Smooth muscle cell (in vitro differentiated cells): ENCODE results near the gene RPTOR. TPM values are rescaled to one million over a fixed set of nuclear protein-coding genes. Genes with fewer than 3 reads are reported as not detected.

Experiments
- DNase-seq: peaks from one replicate; lab custom pipeline; 2025; ENCODE audit not compliant: unreplicated experiment; lab: John Stamatoyannopoulos, UW
- H2AFZ ChIP-seq: fragments of 200-600 bp; sonication (generic); 2 replicates; pipeline ENCODE4 v1.6.0; 2016; ENCODE audit warnings: antibody characterized with exemption, low read depth, mild to moderate bottlenecking
- H3F3A ChIP-seq: fragments of 200-600 bp; sonication (generic); 2 replicates; pipeline ENCODE4 v1.6.0; 2017; ENCODE audit warnings: antibody characterized with exemption, low read depth
- H3K27ac ChIP-seq: fragments of 200-600 bp; sonication (generic); 2 replicates; pipeline ENCODE4 v1.5.1; 2016; ENCODE audit warnings: low read depth, mild to moderate bottlenecking
- H3K27me3 ChIP-seq: fragments of 200-600 bp; sonication (generic); 2 replicates; pipeline ENCODE4 v1.6.1; 2016; ENCODE audit warnings: low read depth, mild to moderate bottlenecking
- H3K36me3 ChIP-seq: fragments of 200-600 bp; sonication (generic); 2 replicates; pipeline ENCODE4 v1.5.1; 2016; ENCODE audit warnings: low read depth
- H3K4me1 ChIP-seq: fragments of 200-600 bp; sonication (generic); 2 replicates; pipeline ENCODE4 v1.5.1; 2016; ENCODE audit warnings: low read depth
- H3K4me2 ChIP-seq: fragments of 200-600 bp; sonication (generic); 2 replicates; pipeline ENCODE4 v1.6.0; 2016; ENCODE audit warnings: mild to moderate bottlenecking
- H3K4me3 ChIP-seq: fragments of 200-600 bp; sonication (generic); 2 replicates; pipeline ENCODE4 v1.5.1; 2016; ENCODE audit warnings: mild to moderate bottlenecking
- H3K79me2 ChIP-seq: fragments of 200-600 bp; sonication (generic); 2 replicates; pipeline ENCODE4 v1.6.0; 2016; ENCODE audit warnings: low read depth, mild to moderate bottlenecking
- H3K9ac ChIP-seq: fragments of 200-600 bp; sonication (generic); 2 replicates; pipeline ENCODE4 v1.6.0; 2016; ENCODE audit warnings: low read depth
- H3K9me3 ChIP-seq: fragments of 200-600 bp; sonication (generic); replicated peaks from 2 replicates; pipeline ENCODE4 v1.5.1; 2016; ENCODE audit warnings: low read depth
- H4K20me1 ChIP-seq: fragments of 200-600 bp; sonication (generic); 2 replicates; pipeline ENCODE4 v1.6.0; 2016; ENCODE audit warnings: low read depth
- CTCF ChIP-seq: fragments of 200-600 bp; sonication (generic); IDR thresholded peaks from 2 replicates; pipeline ENCODE4 v1.5.1; 2017; ENCODE audit warnings: borderline replicate concordance, mild to moderate bottlenecking, antibody characterized with exemption; ENCODE audit not compliant: insufficient read depth, poor library complexity, severe bottlenecking
- WGBS: methylation state at CpG from one replicate; pipeline ENCODE4 v1.1.7; 2016; ENCODE audit warnings: low lambda C conversion rate; 5-methylcytosine and 5-hydroxymethylcytosine counted together
- polyA plus RNA-seq: library from polyadenylated mRNA; unstranded; fragments of >200 nt; fragmentation: Nextera tagmentation; extraction: Ambion mirVana; gene quantifications from 2 replicates; pipeline ENCODE4 v1.2.1, GENCODE V29; 2016
- total RNA-seq: library from RNA; depleted of rRNA; stranded (reverse); fragments of >200 nt; gene quantifications from 2 replicates; pipeline ENCODE4 v1.2.3, GENCODE V29; 2014

RPTOR gene
- total and polyA plus RNA-seq, 2 experiments from 2014 or later = 10.6 to 12.2 TPM

DNA sequence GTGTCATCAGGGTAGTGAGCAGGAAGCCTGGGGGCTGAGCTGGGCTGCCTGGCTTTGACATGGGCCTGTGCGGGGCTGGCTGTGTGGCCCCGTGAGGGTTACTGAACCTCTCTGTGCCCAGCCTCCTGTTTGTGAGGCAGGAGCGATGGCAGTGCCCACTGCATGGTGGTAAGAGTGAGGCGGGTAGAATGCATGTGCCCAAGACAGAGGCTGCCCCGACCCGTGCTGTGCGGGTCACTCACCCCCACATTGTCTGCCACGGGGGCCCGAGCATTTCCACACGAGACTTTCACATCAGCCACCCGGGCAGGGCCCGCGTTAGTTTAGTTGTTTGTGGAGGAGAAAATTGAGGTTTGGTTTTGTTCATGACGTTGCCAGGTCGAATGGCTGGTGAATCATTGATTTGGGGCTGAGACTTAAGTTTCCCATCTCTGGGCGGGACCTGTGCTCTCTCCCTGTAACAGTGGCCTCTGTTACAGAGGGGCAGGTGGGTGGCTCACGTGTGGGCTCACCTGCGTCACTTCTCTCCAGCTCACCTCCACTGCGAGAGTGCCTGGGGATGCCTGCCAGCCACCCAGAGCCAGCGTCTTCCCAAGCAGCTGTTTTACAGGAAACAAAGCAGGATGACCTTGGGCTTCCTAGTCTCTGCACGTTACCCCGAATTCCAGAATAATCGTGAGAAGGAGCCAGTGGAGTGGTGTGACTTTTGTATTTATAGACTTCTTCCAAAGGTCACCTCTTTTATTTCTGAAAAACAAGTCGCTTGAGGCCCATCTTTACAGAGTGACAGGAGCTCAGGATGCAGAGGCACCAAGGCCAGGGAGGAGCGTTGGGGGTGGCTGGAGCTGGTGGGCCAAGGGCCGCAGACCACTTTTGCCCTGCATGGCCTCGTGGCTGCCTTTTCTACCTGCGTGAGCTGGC, 150.6 kb downstream of the RPTOR start:
- DNase-seq = no peak
- H3F3A ChIP-seq = no peaks in the 10 kb centered on the region
- H3K4me2 ChIP-seq = no peak overlapping the region
- peaks cover 78% of the 10 kb centered on the region for H4K20me1 ChIP-seq
- no peak overlapping the region for H3K4me3 ChIP-seq
- no peaks in the 10 kb centered on the region for H3K9me3 ChIP-seq
- H3K36me3 ChIP-seq = no peaks in the 10 kb centered on the region
- no peak overlapping the region for H3K9ac ChIP-seq
- no peaks in the 10 kb centered on the region for H3K27me3 ChIP-seq
- no peak for TF ChIP-seq CTCF
- H3K4me1 ChIP-seq = peaks cover 3% of the 10 kb centered on the region
- H2AFZ ChIP-seq = no peak overlapping the region
- no peak overlapping the region for H3K27ac ChIP-seq
- 95% methylated on average over 28 of the region's 28 CpGs for WGBS
- peaks cover 69% of the 10 kb centered on the region for H3K79me2 ChIP-seq

GRCh38 chr17:80695979-80696378, 151.3 kb downstream of the RPTOR start:
- TF ChIP-seq CTCF = no peak
- DNase-seq = no peak
- no peaks in the 10 kb centered on the region for H3K9me3 ChIP-seq

GRCh38 chr17:80696456-80696855, 151.8 kb downstream of the RPTOR start:
- no peak overlapping the region for H3K9ac ChIP-seq
- no peaks in the 10 kb centered on the region for H3F3A ChIP-seq
- peaks cover 66% of the 10 kb centered on the region for H3K79me2 ChIP-seq
- H3K9me3 ChIP-seq = no peaks in the 10 kb centered on the region
- H2AFZ ChIP-seq = no peak overlapping the region
- no peak overlapping the region for H3K4me2 ChIP-seq
- WGBS = 78% methylated on average over 14 of the region's 14 CpGs
- no peak for TF ChIP-seq CTCF
- peaks cover 73% of the 10 kb centered on the region for H4K20me1 ChIP-seq
- no peak overlapping the region for H3K4me3 ChIP-seq
- no peaks in the 10 kb centered on the region for H3K27me3 ChIP-seq
- no peak for DNase-seq
- no peak overlapping the region for H3K27ac ChIP-seq
- no peaks in the 10 kb centered on the region for H3K36me3 ChIP-seq
- peaks cover 3% of the 10 kb centered on the region for H3K4me1 ChIP-seq

More at GRCh38 chr17:80695979-80696378, 151.3 kb downstream of the RPTOR start:
- Histone ChIP-seq H3K9ac (no peak overlapping the region), H4K20me1 (peaks cover 72% of the 10 kb centered on the region), H3K79me2 (peaks cover 67% of the 10 kb centered on the region), H2AFZ (no peak overlapping the region), H3F3A (no peaks in the 10 kb centered on the region), H3K27ac (no peak overlapping the region), H3K4me3 (no peak overlapping the region), H3K36me3 (no peaks in the 10 kb centered on the region), H3K27me3 (no peaks in the 10 kb centered on the region), H3K4me2 (no peak overlapping the region), H3K4me1 (peaks cover 3% of the 10 kb centered on the region)
- 90% methylated on average over 4 of the region's 4 CpGs for WGBS

DNA sequence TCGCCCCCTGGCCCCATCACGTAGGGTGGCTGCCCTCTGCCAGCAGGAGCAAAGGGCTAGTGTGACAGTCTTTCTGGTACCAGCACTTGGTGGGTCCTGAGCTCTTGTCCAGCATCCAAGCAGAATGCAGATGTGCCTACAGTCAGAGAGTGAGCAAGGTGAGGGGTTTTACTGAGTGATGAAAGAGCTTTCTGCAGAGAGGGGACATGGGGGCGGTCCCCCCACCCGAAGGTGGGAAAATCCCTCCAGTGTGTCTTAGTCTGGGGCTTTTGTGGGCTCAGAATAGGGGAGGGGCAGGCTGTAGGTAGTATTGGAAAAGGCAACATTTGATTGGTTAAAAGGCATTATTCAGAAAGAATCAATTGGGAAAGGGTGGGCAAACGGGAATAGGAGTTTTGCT, 152.3 kb downstream of the RPTOR start:
- Histone ChIP-seq H3F3A (no peaks in the 10 kb centered on the region), H3K27me3 (no peaks in the 10 kb centered on the region), H4K20me1 (peaks cover 76% of the 10 kb centered on the region), H3K9ac (no peak overlapping the region), H3K27ac (no peak overlapping the region), H3K36me3 (no peaks in the 10 kb centered on the region), H3K4me2 (no peak overlapping the region), H3K4me3 (no peak overlapping the region), H2AFZ (no peak overlapping the region), H3K9me3 (no peaks in the 10 kb centered on the region), H3K4me1 (peaks cover 3% of the 10 kb centered on the region), H3K79me2 (peaks cover 61% of the 10 kb centered on the region)
- TF ChIP-seq CTCF = no peak
- no peak for DNase-seq
- WGBS = 98% methylated on average over 5 of the region's 5 CpGs
